ENCODE measurements around the gene SVIL. TPM values are rescaled to one million over a fixed set of nuclear protein-coding genes. Genes with fewer than 3 reads are reported as not detected.

Gene SVIL
- total and polyA plus RNA-seq, 2 experiments from 2014 or later: 5.9 to 7.3 TPM

DNA sequence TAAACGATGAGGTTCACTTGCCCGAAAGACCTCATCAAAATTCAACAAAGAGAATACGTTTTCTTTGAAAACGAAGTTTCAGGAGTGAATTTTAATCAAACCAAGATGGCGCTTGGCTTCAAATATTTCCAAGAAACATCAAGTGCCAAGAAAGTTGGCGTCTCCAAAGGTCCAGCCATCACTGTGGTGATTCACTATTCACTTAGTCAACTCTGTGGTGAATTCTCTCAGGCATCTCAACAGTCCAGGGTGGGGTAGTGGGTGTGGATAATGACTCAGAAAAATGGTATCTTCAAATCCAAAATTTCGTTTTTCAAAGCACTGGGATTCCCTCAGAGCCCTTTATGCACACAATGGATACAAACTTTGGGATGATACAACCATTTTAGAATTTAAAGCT, 133.1 kb downstream of the SVIL start:
- no peaks in the 10 kb centered on the region for H4K20me1 ChIP-seq (ENCODE audit: insufficient read depth)
- H3K27me3 ChIP-seq (replicated peaks; ENCODE audit: insufficient read depth): no peaks in the 10 kb centered on the region
- H3K79me2 ChIP-seq (ENCODE audit: insufficient read depth): no peaks in the 10 kb centered on the region
- H3K4me3 ChIP-seq: peak overlapping the region; percentile 12; the same call in 1 of the 2 replicates
- peak; percentile 96 for DNase-seq
- peaks cover 11% of the 10 kb centered on the region for H3K4me1 ChIP-seq (ENCODE audit: insufficient read depth)
- peaks cover 15% of the 10 kb centered on the region; the same call in 1 of the 2 replicates for H3F3A ChIP-seq (ENCODE audit: insufficient read depth)
- H2AFZ ChIP-seq: peak overlapping the region; percentile 77
- no peaks in the 10 kb centered on the region for H3K9me3 ChIP-seq (ENCODE audit: low read depth)
- no peaks in the 10 kb centered on the region for H3K9me2 ChIP-seq (ENCODE audit: insufficient read depth)
- 0 out of 2 replicates have a peak overlapping the region, but pooled peaks have one; percentile 14 for H3K9ac ChIP-seq
- no peaks in the 10 kb centered on the region for H3K36me3 ChIP-seq (ENCODE audit: low read depth)
- TF ChIP-seq EZH2 (IDR thresholded peaks at IDR 0.05; ENCODE audit: insufficient read depth, poor library complexity, severe bottlenecking): no peak
- no peak for TF ChIP-seq EZH2phosphoT487 (IDR thresholded peaks at IDR 0.05; ENCODE audit: insufficient read depth, low read depth)
- in situ Hi-C loops (cut with MboI): loop anchor here (10.0 kb wide), 1 partner anchor 117 kb away; no protein-coding TSS in a partner anchor
- WGBS, 2 experiments (ENCODE audit: low coverage in 1 of 2, low lambda C conversion rate in 2 of 2, missing lambda C conversion rate in 2 of 2): 7 to 9% methylated on average over 7 of the region's 7 CpGs
- peak overlapping the region; percentile 75 for H3K27ac ChIP-seq
- peak overlapping the region; percentile 52 for H3K4me2 ChIP-seq (ENCODE audit: unreplicated experiment)

DNA sequence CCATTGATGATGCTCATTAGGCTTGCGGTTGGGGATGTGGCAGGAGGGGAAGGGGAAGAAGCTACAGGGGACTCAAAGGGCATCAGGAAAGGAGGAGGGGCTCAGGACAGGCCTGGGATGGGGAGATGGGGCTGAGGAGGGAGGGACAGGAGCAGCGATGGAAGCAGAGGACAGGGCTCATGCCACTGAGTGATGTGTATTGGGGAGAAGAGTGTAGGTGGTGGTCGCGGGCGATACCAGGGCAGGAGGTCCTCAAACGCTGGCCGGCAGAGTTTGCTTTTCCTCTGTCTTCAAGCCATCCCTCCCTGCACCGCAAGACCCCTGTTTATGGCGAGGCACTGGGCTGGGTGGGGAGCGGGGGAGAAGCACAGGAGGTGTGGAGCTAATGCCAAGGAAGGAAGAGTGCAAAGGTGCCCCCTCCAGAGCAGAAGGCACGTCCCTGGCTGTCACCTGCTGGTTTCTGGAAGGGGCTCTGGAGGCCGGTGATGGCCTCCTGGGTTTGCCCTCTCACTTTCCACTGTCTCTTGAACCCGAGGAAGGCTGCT, 134.7 kb downstream of the SVIL start:
- no peak overlapping the region for H3K4me3 ChIP-seq
- no peaks in the 10 kb centered on the region for H4K20me1 ChIP-seq (ENCODE audit: insufficient read depth)
- TF ChIP-seq EZH2 (IDR thresholded peaks at IDR 0.05; ENCODE audit: insufficient read depth, poor library complexity, severe bottlenecking) (no peak), EZH2phosphoT487 (IDR thresholded peaks at IDR 0.05; ENCODE audit: insufficient read depth, low read depth) (no peak)
- in situ Hi-C loops (cut with MboI): loop anchor here (10.0 kb wide), 1 partner anchor 115 kb away; no protein-coding TSS in a partner anchor
- no peak overlapping the region for H3K27ac ChIP-seq
- no peaks in the 10 kb centered on the region for H3K36me3 ChIP-seq (ENCODE audit: low read depth)
- DNase-seq: no peak
- no peak overlapping the region for H3K4me2 ChIP-seq (ENCODE audit: unreplicated experiment)
- H3K9me3 ChIP-seq (ENCODE audit: low read depth): no peaks in the 10 kb centered on the region
- no peak overlapping the region for H3K9ac ChIP-seq
- no peaks in the 10 kb centered on the region for H3K27me3 ChIP-seq (replicated peaks; ENCODE audit: insufficient read depth)
- WGBS, 2 experiments (ENCODE audit: low coverage in 1 of 2, low lambda C conversion rate in 2 of 2, missing lambda C conversion rate in 2 of 2): 93 to 97% methylated on average over 10 to 13 of the region's 13 CpGs
- H3F3A ChIP-seq (ENCODE audit: insufficient read depth): peaks cover 15% of the 10 kb centered on the region; the same call in 1 of the 2 replicates
- no peaks in the 10 kb centered on the region for H3K9me2 ChIP-seq (ENCODE audit: insufficient read depth)
- no peak overlapping the region for H2AFZ ChIP-seq
- H3K4me1 ChIP-seq (ENCODE audit: insufficient read depth): peaks cover 11% of the 10 kb centered on the region
- H3K79me2 ChIP-seq (ENCODE audit: insufficient read depth): no peaks in the 10 kb centered on the region

DNA sequence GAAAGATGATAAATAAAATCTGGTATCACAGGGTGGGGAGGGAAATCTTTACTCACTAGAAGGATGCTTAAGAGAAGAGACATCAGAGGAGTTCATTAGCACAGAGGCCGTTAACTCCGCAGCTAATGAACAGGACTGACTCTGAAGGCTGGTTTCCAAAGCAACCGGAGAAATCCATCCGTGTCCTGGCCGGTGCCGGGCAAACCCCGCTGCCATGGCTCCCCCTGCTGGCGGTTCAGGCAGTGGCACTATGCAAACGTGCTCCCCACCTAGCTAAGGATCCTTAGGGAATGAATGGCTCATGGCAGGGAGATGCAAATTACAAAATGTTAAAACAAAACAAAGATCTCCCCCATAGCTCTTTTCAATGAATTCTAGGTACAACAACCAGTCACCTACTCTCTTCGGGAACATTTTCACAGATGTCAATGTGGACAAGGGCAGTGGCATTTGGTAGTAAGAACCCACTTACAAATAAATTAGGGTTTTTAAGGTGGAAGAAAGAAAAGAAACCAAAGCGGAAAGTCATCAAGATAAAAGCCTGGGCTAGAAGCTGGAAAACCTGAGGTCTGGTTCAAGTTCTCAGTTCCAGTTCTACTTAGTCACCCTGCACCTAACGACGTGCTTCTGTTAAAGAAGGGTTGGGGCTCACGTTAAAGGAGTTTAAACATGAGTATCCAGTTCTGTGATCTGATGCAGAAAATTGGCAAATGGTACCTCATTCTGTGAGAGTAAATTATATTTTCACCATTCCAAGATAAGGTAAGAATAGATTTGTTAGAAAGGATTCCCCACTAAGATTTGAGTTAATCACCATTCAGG, 138.2 kb downstream of the SVIL start:
- in situ Hi-C loops (cut with MboI): no loop called here
- WGBS, 2 experiments (ENCODE audit: low coverage in 1 of 2, low lambda C conversion rate in 2 of 2, missing lambda C conversion rate in 2 of 2): 36 to 40% methylated on average over 14 of the region's 14 CpGs
- peak; percentile 79 for DNase-seq

DNA sequence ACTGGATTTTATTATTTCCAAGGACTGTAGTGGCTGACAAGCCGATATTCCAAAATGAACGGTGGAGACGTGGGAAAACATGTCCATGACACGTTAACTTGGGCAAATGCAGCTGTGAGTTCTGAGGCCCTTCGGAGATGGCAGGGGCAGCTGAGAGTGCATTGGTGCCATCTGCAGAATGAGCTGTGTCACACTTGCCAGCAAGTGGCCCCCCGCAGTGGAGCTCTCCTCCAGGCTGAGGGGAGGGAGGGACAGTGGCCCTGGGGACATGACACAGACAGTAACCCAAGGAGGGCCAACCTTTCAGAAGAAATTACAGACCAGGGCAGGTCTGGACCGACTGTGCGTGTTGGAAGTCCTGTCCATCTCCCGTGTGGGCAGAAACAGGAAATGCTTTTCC, 139.4 kb downstream of the SVIL start:
- Histone ChIP-seq H3K79me2 (ENCODE audit: insufficient read depth) (no peaks in the 10 kb centered on the region), H3K9me2 (ENCODE audit: insufficient read depth) (no peaks in the 10 kb centered on the region), H3K9ac (no peak overlapping the region), H3F3A (ENCODE audit: insufficient read depth) (no peaks in the 10 kb centered on the region), H3K27me3 (replicated peaks; ENCODE audit: insufficient read depth) (no peaks in the 10 kb centered on the region), H3K4me1 (ENCODE audit: insufficient read depth) (no peaks in the 10 kb centered on the region), H2AFZ (no peak overlapping the region), H3K9me3 (ENCODE audit: low read depth) (no peaks in the 10 kb centered on the region), H3K4me2 (ENCODE audit: unreplicated experiment) (no peak overlapping the region), H3K36me3 (ENCODE audit: low read depth) (no peaks in the 10 kb centered on the region), H3K27ac (no peak overlapping the region), H4K20me1 (ENCODE audit: insufficient read depth) (no peaks in the 10 kb centered on the region), H3K4me3 (no peak overlapping the region)
- TF ChIP-seq EZH2 (IDR thresholded peaks at IDR 0.05; ENCODE audit: insufficient read depth, poor library complexity, severe bottlenecking) (no peak), EZH2phosphoT487 (IDR thresholded peaks at IDR 0.05; ENCODE audit: insufficient read depth, low read depth) (no peak)
- in situ Hi-C loops (cut with MboI): no loop called here
- no peak for DNase-seq
- WGBS, 2 experiments (ENCODE audit: low coverage in 1 of 2, low lambda C conversion rate in 2 of 2, missing lambda C conversion rate in 2 of 2): 70 to 75% methylated on average over 9 of the region's 9 CpGs

More for the DNA sequence above, 138.2 kb downstream of the SVIL start:
- Histone ChIP-seq H3K9me2 (ENCODE audit: insufficient read depth) (no peaks in the 10 kb centered on the region), H3K79me2 (ENCODE audit: insufficient read depth) (no peaks in the 10 kb centered on the region), H3K27me3 (replicated peaks; ENCODE audit: insufficient read depth) (no peaks in the 10 kb centered on the region), H4K20me1 (ENCODE audit: insufficient read depth) (no peaks in the 10 kb centered on the region), H3K4me2 (ENCODE audit: unreplicated experiment) (no peak overlapping the region), H3K4me3 (no peak overlapping the region), H3F3A (ENCODE audit: insufficient read depth) (peaks cover 3% of the 10 kb centered on the region; the same call in 1 of the 2 replicates), H2AFZ (no peak overlapping the region), H3K9ac (no peak overlapping the region), H3K9me3 (ENCODE audit: low read depth) (no peaks in the 10 kb centered on the region), H3K36me3 (ENCODE audit: low read depth) (no peaks in the 10 kb centered on the region), H3K27ac (no peak overlapping the region), H3K4me1 (ENCODE audit: insufficient read depth) (0 out of 2 replicates have a peak, but pooled peaks cover 3% of the 10 kb centered on the region)
- no peak for TF ChIP-seq EZH2phosphoT487 (IDR thresholded peaks at IDR 0.05; ENCODE audit: insufficient read depth, low read depth)
- TF ChIP-seq EZH2 (IDR thresholded peaks at IDR 0.05; ENCODE audit: insufficient read depth, poor library complexity, severe bottlenecking): no peak

All from GM23248 (cell line).